ENCODE data around the gene TSC22D4. TPM values are rescaled to one million over a fixed set of nuclear protein-coding genes. Genes with fewer than 3 reads are reported as not detected.
A peak's percentile ranks its signal among the peaks of the same experiment; 100 is the strongest.

TSC22D4 gene
- total and polyA plus RNA-seq, 9 of the 15 experiments (the other 6 are each of a cell fraction or from before 2014, with no cell fraction given) = 0.37 to 107 (median 28.7) TPM

DNA sequence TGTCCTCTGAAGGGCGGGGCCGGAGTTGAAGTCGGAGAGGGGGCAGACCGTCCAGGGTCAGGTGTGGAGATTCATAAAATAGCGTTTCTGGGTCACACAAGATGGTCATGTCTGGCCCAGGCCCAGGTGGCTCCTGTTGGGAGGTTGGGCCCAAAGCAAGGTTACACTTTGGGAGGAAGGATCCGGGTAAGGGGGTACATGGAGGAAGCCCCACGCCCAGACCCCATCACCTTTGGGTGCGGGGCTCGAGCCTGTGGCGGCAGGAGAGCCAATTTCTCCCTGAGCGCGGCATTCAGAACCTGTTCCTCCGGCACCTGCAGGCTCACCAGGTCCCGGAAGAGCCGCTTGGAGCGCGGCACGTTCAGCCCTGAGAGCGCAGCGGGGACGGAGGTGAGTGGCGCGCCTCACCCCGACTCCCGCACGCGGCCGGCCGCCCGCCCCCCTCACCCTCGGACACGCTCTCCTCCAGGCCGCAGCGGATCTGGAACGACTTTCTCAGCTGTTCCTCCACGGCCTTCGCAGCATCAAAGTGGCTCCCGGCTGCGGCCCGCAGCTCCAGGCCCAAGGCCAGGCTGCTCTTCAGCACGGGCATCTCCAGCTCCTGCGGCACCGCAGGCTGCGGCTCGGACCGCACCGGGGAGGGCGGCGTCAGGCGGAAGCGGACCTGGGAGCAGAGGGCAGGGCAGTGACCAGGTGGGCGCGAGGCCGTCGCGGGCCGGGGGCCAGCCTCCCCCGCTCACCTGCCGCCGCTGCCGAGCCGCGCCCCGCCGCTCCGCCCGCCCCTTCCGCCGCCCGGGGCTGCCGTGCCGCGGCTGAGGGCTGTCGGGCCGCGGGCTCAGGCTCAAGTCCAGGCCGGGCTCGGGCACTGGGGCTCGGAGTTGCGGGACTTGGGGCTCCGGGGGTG lies 43.4 kb downstream of the TSC22D4 start (continued):
- TF ChIP-seq CHD1 (IDR thresholded peaks at IDR 0.05; ENCODE audit: low read length) (peak; percentile 98), HDAC1 (IDR thresholded peaks at IDR 0.05) (peak in 1 of 2 experiments; percentile 76; a peak in 2 of 4 replicates), CCNT2 (IDR thresholded peaks at IDR 0.05; ENCODE audit: borderline replicate concordance, extremely low read depth, insufficient read length, low read depth, low read length) (peak; percentile 63), NFRKB (IDR thresholded peaks at IDR 0.05; ENCODE audit: low read depth) (0 out of 2 replicates have a peak, but pooled peaks have one; percentile 26), RBM14 (IDR thresholded peaks at IDR 0.05; ENCODE audit: borderline replicate concordance, insufficient read depth, low read depth, low read length) (0 out of 2 replicates have a peak, but pooled peaks have one; percentile 43), PCBP1 (IDR thresholded peaks at IDR 0.05; ENCODE audit: low read depth, low read length, poor library complexity, severe bottlenecking) (no peak), TAF1 (IDR thresholded peaks at IDR 0.05; ENCODE audit: control insufficient read depth, extremely low read depth, insufficient read depth, low read length, severe bottlenecking) (peak; percentile 47), ERF (CRISPR knock-in tag; IDR thresholded peaks at IDR 0.05) (peak; percentile 5; the same call in 1 of the 2 replicates), RAD21 (CRISPR knock-in tag; conservative IDR thresholded peaks at IDR 0.05 in 1 of 2, IDR thresholded peaks at IDR 0.05 in 1 of 2) (no peak), SOX6 (IDR thresholded peaks at IDR 0.05) (no peak), RBBP5 (IDR thresholded peaks at IDR 0.05; ENCODE audit: borderline replicate concordance, insufficient read depth, low read length, poor library complexity, severe bottlenecking) (peak; percentile 88), NFYB (IDR thresholded peaks at IDR 0.05; ENCODE audit: extremely low read depth, insufficient read length) (no peak), TEAD1 (CRISPR knock-in tag; IDR thresholded peaks at IDR 0.05) (peak in 1 of 2 experiments; percentile 50; a peak in 1 of 4 replicates), TCF7L2 (IDR thresholded peaks at IDR 0.05; ENCODE audit: low read depth, low read length) (no peak), POLR2AphosphoS5 (IDR thresholded peaks at IDR 0.05; ENCODE audit: control insufficient read depth, insufficient read depth, low read depth, low read length) (peak; percentile 63; the same call in 1 of the 2 replicates)
- TF ChIP-seq, protein P1, sequence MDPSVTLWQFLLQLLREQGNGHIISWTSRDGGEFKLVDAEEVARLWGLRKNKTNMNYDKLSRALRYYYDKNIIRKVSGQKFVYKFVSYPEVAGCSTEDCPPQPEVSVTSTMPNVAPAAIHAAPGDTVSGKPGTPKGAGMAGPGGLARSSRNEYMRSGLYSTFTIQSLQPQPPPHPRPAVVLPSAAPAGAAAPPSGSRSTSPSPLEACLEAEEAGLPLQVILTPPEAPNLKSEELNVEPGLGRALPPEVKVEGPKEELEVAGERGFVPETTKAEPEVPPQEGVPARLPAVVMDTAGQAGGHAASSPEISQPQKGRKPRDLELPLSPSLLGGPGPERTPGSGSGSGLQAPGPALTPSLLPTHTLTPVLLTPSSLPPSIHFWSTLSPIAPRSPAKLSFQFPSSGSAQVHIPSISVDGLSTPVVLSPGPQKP (CRISPR knock-in tag; IDR thresholded peaks at IDR 0.05) = no peak
- TF ChIP-seq, protein P2, sequence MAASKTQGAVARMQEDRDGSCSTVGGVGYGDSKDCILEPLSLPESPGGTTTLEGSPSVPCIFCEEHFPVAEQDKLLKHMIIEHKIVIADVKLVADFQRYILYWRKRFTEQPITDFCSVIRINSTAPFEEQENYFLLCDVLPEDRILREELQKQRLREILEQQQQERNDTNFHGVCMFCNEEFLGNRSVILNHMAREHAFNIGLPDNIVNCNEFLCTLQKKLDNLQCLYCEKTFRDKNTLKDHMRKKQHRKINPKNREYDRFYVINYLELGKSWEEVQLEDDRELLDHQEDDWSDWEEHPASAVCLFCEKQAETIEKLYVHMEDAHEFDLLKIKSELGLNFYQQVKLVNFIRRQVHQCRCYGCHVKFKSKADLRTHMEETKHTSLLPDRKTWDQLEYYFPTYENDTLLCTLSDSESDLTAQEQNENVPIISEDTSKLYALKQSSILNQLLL (CRISPR knock-in tag; IDR thresholded peaks at IDR 0.05; ENCODE audit: borderline replicate concordance) = no peak
- TF ChIP-seq, protein P3, sequence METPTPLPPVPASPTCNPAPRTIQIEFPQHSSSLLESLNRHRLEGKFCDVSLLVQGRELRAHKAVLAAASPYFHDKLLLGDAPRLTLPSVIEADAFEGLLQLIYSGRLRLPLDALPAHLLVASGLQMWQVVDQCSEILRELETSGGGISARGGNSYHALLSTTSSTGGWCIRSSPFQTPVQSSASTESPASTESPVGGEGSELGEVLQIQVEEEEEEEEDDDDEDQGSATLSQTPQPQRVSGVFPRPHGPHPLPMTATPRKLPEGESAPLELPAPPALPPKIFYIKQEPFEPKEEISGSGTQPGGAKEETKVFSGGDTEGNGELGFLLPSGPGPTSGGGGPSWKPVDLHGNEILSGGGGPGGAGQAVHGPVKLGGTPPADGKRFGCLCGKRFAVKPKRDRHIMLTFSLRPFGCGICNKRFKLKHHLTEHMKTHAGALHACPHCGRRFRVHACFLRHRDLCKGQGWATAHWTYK (CRISPR knock-in tag; IDR thresholded peaks at IDR 0.05) = 0 out of 2 replicates have a peak, but pooled peaks have one; percentile 15
- TF ChIP-seq, protein P4, sequence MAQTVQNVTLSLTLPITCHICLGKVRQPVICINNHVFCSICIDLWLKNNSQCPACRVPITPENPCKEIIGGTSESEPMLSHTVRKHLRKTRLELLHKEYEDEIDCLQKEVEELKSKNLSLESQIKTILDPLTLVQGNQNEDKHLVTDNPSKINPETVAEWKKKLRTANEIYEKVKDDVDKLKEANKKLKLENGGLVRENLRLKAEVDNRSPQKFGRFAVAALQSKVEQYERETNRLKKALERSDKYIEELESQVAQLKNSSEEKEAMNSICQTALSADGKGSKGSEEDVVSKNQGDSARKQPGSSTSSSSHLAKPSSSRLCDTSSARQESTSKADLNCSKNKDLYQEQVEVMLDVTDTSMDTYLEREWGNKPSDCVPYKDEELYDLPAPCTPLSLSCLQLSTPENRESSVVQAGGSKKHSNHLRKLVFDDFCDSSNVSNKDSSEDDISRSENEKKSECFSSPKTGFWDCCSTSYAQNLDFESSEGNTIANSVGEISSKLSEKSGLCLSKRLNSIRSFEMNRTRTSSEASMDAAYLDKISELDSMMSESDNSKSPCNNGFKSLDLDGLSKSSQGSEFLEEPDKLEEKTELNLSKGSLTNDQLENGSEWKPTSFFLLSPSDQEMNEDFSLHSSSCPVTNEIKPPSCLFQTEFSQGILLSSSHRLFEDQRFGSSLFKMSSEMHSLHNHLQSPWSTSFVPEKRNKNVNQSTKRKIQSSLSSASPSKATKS (CRISPR knock-in tag; IDR thresholded peaks at IDR 0.05) = no peak

Data from K562 (cell line).